MV-4-11 (cell line): ENCODE results near the gene SLC7A9.
"Not testable (repeated sequence)": the region's sequence is repeated elsewhere in the genome, so short reads cannot be mapped to it uniquely, and the experiment has no call there.

ENCODE experiments used
- DNase-seq: peaks from one replicate; lab custom pipeline; 2025; lab: John Stamatoyannopoulos, UW

The SLC7A9 gene

GRCh38 chr19:32798201-32798600 lies 71.4 kb downstream of the SLC7A9 start:
- no peak for DNase-seq

DNA sequence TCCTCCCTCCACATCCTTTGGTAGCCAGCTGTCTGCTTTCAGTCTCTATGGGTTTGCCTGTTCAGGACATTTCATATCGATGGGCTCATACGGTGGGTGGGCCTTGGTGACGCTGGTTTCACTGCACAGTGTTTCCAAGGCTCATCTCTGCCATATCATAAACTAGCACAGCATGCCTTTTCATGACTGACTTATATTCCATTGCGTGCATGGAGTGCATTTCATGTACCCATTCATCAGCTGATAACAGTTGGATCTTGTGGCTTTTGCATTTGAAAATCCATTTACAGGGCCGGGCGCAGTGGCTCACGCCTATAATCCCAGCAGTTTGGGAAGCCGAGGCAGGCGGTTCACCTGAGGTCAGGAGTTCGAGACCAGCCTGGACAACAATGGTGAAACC lies 80.1 kb downstream of the SLC7A9 start:
- DNase-seq: no peak

DNA sequence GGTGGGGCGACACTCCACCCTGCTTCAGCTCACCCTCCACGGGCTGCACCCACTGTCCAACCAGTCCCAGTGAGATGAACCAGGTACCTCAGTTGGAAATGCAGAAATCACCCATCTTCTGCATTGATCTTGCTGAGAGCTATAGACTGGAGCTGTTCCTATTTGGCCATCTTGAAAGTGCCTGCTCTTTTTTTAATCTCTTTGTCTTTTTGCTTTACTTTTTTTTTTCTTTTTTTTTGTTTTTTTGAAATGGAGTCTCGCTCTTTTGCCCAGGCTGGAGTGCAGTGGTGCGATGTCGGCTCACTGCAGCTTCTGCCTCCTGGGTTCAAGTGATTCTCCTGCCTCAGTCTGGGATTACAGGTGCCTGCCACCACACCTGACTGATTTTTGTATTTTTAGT lies 81.7 kb downstream of the SLC7A9 start:
- not testable (repeated sequence) for DNase-seq

DNA sequence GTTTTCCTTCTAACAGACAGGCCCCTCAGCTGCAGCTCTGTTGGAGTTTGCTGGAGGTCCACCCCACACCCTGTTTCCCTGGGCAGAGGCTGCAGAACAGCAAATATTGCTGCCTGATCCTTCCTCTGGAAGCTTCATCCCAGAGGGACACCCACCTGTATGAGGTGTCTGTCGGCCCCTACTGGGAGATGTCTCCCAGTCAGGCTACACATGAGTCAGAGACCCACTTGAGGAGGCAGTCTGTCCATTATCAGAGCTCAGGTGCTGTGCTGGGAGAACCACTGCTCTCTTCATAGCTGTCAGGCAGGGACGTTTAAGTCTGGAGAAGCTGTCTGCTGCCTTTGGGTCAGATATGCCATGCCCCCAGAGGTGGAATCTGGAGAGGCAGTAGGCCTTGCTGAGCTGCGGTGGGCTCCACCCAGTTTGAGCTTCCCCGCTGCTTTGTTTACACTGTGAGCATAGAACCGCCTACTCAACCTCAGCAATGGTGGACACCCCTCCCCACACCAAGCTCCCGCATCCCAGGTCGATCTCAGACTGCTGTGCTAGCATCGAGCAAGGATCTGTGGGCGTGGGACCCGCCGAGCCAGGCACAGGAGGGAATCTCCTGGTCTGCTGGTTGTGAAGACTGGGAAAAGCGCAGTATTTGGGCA lies 82.3 kb downstream of the SLC7A9 start:
- DNase-seq: not testable (repeated sequence)

DNA sequence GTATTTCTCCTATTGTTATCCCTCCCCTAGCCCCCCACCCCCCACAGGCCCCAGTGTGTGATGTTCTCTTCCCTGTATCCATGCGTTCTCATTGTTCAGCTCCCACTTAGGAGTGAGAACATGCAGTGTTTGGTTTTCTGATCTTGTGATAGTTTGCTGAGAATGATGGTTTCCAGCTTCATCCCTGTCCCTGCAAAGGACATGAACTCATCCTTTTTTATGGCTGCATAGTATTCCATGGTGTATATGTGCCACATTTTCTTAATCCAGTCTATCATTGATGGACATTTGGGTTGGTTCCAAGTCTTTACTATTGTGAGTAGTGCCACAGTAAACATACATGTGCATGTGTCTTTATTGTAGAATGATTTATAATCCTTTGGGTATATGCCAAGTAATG lies 87.5 kb downstream of the SLC7A9 start:
- DNase-seq: not testable (repeated sequence)

GRCh38 chr19:32781280-32781679 lies 88.3 kb downstream of the SLC7A9 start:
- DNase-seq: no peak
